ENCODE results near the gene PROM2. TPM values are rescaled to one million over a fixed set of nuclear protein-coding genes. Genes with fewer than 3 reads are reported as not detected.

Gene PROM2
- total and polyA plus RNA-seq, 7 donors: 0.18 to 1.4 (median 0.82) TPM

GRCh38 chr2:95275601-95276243 is 1.5 kb downstream of the PROM2 start:
- no peaks in the 10 kb centered on the region for H3K27me3 ChIP-seq (ENCODE audit: insufficient read depth in 3 of 3, low read length in 2 of 3)
- H3K9me3 ChIP-seq: no peaks in the 10 kb centered on the region
- peak in 1 of 2 donors; percentile 32 for DNase-seq
- TF ChIP-seq CTCF (IDR thresholded peaks at IDR 0.05): no peak
- H3K4me3 ChIP-seq: no peak overlapping the region
- H3K36me3 ChIP-seq (ENCODE audit: insufficient read depth in 1 of 2, low read depth in 1 of 2): no peaks in the 10 kb centered on the region
- H3K4me1 ChIP-seq: no peaks in the 10 kb centered on the region
- intact Hi-C loops (cut with DNase I): no loop called here
- no peak overlapping the region for H3K27ac ChIP-seq
- ATAC-seq: no peak
- WGBS, 3 donors: 89 to 94% (median 90%) methylated on average over 27 to 28 of the region's 28 CpGs

- Histone ChIP-seq H3K4me1 (no peaks in the 10 kb centered on the region), H3K27ac (no peak overlapping the region), H3K4me3 (no peak overlapping the region), H3K27me3 (ENCODE audit: insufficient read depth in 3 of 3, low read length in 2 of 3) (no peaks in the 10 kb centered on the region), H3K9me3 (no peaks in the 10 kb centered on the region), H3K36me3 (ENCODE audit: insufficient read depth in 1 of 2, low read depth in 1 of 2) (no peaks in the 10 kb centered on the region)
- intact Hi-C loops (cut with DNase I): no loop called here
- DNase-seq (peak in 1 of 2 donors; percentile 30), ATAC-seq (no peak)
- TF ChIP-seq CTCF (IDR thresholded peaks at IDR 0.05): no peak
- WGBS, 3 donors: 86 to 90% (median 89%) methylated on average over 21 to 22 of the region's 22 CpGs
Measured at GRCh38 chr2:95276244-95276887, 2.1 kb downstream of the PROM2 start.

DNA sequence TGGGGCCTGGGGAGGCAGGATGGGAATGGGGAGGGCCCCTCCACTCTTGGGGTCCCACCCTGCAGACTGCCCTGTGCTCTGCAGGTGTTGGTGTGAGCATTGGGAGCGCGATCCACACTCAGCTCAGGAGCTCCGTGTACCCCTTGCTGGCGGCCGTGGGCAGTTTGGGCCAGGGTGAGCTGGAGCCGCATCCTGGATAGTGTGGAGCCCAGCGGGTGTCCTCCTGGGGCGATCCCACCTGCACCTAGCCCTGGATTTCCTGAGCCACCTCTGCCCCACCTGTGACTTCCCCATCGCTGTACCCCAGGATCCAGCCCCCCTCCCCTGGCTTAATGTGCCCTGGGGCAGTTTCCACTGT is 2.6 kb downstream of the PROM2 start:
- intact Hi-C loops (cut with DNase I): no loop called here
- Histone ChIP-seq H3K9me3 (no peaks in the 10 kb centered on the region), H3K27me3 (ENCODE audit: insufficient read depth in 3 of 3, low read length in 2 of 3) (no peaks in the 10 kb centered on the region), H3K36me3 (ENCODE audit: insufficient read depth in 1 of 2, low read depth in 1 of 2) (no peaks in the 10 kb centered on the region), H3K27ac (no peak overlapping the region), H3K4me3 (no peak overlapping the region), H3K4me1 (no peaks in the 10 kb centered on the region)
- no peak for TF ChIP-seq CTCF (IDR thresholded peaks at IDR 0.05)
- ATAC-seq (no peak), DNase-seq (peak in 1 of 2 donors; percentile 28)
- WGBS, 3 donors: 91 to 94% (median 94%) methylated on average over 9 of the region's 9 CpGs

DNA sequence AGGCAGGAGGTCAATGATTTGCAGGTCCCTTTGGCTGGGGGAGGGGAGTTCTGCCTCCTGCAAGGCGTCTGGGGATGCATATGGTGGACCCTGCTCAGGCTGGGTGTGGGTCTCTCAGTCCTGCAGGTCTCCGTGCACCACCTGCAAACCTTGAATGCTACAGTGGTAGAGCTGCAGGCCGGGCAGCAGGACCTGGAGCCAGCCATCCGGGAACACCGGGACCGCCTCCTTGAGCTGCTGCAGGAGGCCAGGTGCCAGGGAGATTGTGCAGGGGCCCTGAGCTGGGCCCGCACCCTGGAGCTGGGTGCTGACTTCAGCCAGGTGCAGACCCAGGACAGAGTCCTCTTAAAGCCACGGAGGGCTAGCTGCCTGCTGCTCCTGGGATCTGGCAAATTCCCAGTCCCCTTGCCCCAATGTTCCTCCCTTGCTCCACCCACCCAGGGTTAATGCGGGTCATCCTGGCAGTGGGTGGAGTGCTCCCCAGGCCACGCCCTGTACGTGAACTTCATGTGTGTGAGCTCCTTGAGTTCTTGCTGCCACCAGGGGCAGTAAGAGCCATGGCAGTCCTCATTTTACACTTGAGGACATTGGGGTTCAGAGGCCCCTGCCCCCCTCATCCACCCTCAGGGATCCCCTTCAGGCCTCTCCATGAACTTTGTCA is 3.1 kb downstream of the PROM2 start:
- H3K36me3 ChIP-seq (ENCODE audit: insufficient read depth in 1 of 2, low read depth in 1 of 2): no peaks in the 10 kb centered on the region
- H3K4me1 ChIP-seq: no peaks in the 10 kb centered on the region
- no peaks in the 10 kb centered on the region for H3K27me3 ChIP-seq (ENCODE audit: insufficient read depth in 3 of 3, low read length in 2 of 3)
- no peak for TF ChIP-seq CTCF (IDR thresholded peaks at IDR 0.05)
- 66 to 72% (median 67%) methylated on average over 11 of the region's 11 CpGs for WGBS, 3 donors
- peak in 1 of 2 donors; percentile 23 for DNase-seq
- no peak overlapping the region for H3K27ac ChIP-seq
- no peak for ATAC-seq
- H3K9me3 ChIP-seq: no peaks in the 10 kb centered on the region
- no peak overlapping the region for H3K4me3 ChIP-seq
- intact Hi-C loops (cut with DNase I): no loop called here

Measured in psoas muscle (tissue), 8 donors.